ENCODE results near the gene FFAR1.

Gene FFAR1

DNA sequence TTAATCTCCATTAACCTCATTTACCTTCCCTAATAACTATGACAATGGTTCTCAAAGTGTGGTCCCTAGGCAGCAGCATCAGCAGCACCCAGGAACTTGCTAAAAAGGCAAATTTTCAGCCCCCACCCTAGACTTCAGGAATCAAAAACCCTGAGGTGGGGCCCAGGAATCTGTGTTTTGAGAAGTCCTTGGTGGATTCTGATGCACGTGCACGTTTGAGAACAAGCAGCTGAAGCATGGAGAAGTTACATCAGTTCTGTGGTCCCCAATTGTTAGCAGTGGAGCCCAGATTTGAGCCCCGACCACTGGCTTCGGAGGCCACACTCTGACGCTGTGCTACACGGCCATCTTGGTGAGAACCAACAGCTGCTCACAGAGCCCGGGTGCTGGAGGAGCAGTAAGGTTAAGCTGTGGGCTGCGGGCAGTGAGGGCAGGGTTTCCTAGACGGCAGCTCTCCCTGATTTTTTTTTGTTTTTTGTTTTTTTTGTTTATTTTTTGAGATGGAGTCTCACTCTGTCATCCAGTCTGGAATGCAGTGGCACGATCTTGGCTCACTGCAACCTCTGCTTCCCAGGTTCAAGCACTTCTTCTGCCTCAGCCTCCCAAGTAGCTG is 32.7 kb upstream of the FFAR1 start:
- DNase-seq (ENCODE audit: extremely low read depth in 1 of 2, low read depth in 1 of 2), result no peak

DNA sequence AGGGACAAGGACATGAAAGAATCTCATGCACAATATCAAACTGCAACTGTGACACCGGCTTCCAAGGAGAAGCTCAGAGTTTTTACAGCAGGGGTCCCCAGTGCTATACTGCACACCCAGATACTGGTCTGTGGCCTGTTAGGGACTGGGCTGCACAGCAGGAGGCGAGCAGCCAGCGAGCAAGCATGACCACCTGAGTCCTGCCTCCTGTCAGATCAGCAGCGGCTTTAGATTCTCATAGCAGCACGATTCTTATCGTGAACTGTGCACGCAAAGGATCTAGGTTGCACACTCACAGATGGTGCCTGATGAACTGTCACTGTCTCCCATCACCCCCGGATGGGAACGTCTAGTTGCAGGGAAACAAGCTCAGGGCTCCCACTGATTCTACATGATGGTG is 31.8 kb upstream of the FFAR1 start:
- no peak for DNase-seq (ENCODE audit: extremely low read depth in 1 of 2, low read depth in 1 of 2)

- DNase-seq (ENCODE audit: extremely low read depth in 1 of 2, low read depth in 1 of 2), result no peak
Measured at GRCh38 chr19:35316560-35316959, 31.1 kb upstream of the FFAR1 start.

DNA sequence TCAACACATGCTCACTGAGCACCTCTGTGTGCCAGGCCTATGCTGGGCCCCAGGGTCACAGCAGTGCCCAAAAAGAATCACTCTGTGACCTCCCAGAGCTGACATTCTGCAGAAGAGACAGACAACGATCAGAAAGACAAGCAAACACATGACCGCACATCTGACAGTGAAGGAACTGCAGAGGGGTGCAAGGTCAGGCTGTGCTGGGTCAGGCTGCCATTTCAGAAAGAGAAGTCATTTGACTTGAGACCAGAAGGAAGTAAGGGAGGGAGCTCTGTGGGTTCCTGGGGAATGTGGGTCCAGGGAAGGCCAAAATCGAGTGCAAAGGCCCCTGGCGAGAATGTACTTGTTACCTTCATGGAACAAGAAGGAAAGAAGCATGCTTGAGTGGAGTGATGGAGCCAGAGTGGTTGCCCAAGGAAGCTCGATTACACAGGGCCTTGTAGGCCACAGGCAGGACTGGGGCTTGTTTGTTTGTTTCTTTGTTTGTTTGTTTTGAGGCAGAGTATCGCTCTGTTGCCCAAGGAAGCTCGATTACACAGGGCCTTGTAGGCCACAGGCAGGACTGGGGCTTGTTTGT is 30.1 kb upstream of the FFAR1 start:
- no peak for DNase-seq (ENCODE audit: extremely low read depth in 1 of 2, low read depth in 1 of 2)

GRCh38 chr19:35318679-35319448 is 28.8 kb upstream of the FFAR1 start:
- DNase-seq (ENCODE audit: extremely low read depth in 1 of 2, low read depth in 1 of 2), result no peak

GRCh38 chr19:35320065-35320713 is 27.5 kb upstream of the FFAR1 start:
- no peak for DNase-seq (ENCODE audit: extremely low read depth in 1 of 2, low read depth in 1 of 2)

GRCh38 chr19:35321291-35321690 is 26.4 kb upstream of the FFAR1 start:
- DNase-seq (ENCODE audit: extremely low read depth in 1 of 2, low read depth in 1 of 2), result no peak

- no peak for DNase-seq (ENCODE audit: extremely low read depth in 1 of 2, low read depth in 1 of 2)
Measured at GRCh38 chr19:35322014-35322413, 25.7 kb upstream of the FFAR1 start.

DNA sequence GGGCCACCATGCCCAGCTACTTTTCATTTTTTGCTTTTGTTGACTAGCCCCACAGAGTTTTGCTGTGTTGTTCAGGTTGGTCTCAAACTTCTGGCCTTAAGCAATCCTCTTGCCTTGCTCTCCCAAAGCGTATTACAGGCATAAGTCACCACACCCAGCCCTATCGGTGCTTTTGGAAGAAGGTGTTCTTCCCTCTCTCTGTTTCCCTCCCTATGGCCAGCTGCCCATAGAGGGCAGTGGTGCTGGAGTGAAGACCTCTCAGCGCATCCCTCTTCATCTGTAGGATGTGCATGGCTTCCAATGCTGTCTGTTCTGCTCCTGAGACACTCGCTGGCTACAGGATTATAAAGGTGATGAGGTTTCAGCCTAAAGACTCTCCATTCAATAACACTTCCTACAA is 20.1 kb upstream of the FFAR1 start:
- DNase-seq (ENCODE audit: extremely low read depth in 1 of 2, low read depth in 1 of 2), result no peak

- no peak for DNase-seq (ENCODE audit: extremely low read depth in 1 of 2, low read depth in 1 of 2)
Measured at GRCh38 chr19:35328851-35329285, 18.8 kb upstream of the FFAR1 start, which contains the start of gene CD22. Gene CD22 (plus strand): TSS chr19:35329187. CDS start chr19:35332041, 2,854 bp downstream.

DNA sequence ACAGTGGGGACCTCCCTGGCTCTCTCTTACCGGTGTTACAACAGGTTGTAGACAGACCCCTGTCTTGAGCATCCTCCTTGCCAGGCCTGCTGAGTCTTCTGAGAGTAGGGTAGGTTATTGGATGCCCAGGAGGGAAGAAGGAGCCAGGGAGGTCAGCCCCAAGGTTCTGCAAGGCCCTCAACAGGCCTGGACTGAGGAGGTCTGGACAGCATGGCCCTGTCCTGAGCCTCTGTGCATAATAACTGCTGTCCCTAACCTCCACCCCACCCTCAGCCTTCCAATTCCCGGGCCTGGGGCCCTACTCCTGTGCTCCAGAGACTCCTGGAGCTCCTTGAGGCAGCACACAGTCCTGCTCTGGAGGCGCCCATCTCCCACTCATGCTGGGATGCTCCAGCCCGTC is 18.4 kb upstream of the FFAR1 start:
- no peak for DNase-seq (ENCODE audit: extremely low read depth in 1 of 2, low read depth in 1 of 2)

- no peak for DNase-seq (ENCODE audit: extremely low read depth in 1 of 2, low read depth in 1 of 2)
Measured at GRCh38 chr19:35330475-35330874, 17.2 kb upstream of the FFAR1 start.

- DNase-seq (ENCODE audit: extremely low read depth in 1 of 2, low read depth in 1 of 2), result no peak
Measured at GRCh38 chr19:35331551-35332214, 16.0 kb upstream of the FFAR1 start.

DNA sequence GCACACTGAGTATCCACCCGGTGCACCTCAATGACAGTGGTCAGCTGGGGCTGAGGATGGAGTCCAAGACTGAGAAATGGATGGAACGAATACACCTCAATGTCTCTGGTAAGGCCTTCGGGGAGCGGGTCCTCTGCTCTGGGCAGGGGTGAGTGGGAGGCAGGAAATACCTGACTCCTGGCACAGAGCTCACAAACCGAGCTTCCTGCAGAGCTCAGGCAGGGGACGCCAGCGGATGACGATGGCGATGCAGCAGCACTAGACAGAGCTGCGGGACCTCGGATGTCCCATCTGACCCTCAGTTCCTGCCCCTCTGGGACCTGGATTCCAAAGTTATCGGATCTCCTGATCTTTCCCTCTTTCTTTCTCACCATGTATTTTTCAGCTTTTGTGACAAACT is 14.9 kb upstream of the FFAR1 start:
- no peak for DNase-seq (ENCODE audit: extremely low read depth in 1 of 2, low read depth in 1 of 2)

GRCh38 chr19:35334144-35334753 is 13.5 kb upstream of the FFAR1 start:
- no peak for DNase-seq (ENCODE audit: extremely low read depth in 1 of 2, low read depth in 1 of 2)

DNA sequence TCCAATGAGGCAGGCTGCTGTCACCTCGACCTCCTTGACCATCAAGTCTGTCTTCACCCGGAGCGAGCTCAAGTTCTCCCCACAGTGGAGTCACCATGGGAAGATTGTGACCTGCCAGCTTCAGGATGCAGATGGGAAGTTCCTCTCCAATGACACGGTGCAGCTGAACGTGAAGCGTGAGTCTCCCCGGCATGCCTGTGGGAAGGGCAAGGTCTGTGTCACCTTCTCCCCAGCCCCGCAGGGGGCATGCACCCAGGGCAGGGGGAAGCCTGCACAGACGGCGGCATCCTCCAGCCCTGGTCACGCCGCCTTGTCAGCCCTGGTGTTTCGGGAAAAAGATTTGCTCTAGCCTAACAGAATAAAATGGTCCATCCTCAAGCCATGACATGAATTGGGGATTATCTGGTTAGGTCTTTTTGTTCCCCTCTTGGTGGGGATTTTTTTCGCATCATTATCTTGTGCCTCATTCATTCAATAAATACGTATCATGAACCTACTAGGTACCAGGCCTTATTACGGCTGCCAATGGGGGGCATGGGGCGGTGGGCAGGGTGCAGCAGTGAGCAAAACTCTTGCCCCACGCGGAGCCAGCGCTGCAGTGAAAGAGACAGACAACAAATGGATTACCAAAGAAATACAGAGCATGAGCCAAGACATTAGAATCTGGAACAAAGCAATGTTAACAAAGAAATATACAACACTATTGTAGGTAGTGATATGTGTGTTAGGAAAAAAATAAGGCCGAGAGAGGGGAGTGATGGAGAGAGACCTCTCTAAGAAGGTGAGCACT is 11.3 kb upstream of the FFAR1 start:
- no peak for DNase-seq (ENCODE audit: extremely low read depth in 1 of 2, low read depth in 1 of 2)

DNA sequence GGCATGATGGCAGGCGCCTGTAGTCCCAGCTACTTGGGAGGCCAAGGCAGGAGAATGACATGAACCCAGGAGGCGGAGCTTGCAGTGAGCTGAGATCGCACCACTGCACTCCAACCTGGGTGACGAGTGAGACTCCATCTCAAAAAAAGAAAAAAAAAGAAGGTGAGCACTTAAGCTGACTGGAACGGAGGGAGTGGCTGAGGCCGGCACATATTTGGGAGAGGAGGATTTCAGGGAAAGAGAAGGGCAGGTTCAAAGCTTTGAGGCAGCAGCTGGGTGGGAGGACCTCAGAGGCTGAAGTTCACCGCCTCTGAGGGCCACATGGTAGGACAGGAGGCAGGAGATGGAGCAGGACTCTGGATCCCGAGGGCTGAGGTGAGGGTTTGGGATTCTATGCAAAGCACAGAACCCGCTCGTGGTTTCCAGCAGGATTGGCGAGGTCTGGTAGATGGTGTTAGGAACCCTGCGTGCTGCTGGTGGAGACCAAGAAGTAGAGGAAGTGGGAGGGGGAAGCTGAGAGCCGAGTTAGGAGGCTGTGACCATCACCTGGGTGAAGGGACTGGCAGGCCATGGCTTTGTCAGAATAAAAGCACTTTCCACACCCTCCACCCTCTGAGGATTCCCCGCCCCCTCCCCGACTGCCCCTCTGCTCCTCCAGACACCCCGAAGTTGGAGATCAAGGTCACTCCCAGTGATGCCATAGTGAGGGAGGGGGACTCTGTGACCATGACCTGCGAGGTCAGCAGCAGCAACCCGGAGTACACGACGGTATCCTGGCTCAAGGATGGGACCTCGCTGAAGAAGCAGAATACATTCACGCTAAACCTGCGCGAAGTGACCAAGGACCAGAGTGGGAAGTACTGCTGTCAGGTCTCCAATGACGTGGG is 10.4 kb upstream of the FFAR1 start:
- DNase-seq (ENCODE audit: extremely low read depth in 1 of 2, low read depth in 1 of 2), result no peak

- no peak for DNase-seq (ENCODE audit: extremely low read depth in 1 of 2, low read depth in 1 of 2)
Measured at GRCh38 chr19:35337984-35338296, 9.8 kb upstream of the FFAR1 start.

DNA sequence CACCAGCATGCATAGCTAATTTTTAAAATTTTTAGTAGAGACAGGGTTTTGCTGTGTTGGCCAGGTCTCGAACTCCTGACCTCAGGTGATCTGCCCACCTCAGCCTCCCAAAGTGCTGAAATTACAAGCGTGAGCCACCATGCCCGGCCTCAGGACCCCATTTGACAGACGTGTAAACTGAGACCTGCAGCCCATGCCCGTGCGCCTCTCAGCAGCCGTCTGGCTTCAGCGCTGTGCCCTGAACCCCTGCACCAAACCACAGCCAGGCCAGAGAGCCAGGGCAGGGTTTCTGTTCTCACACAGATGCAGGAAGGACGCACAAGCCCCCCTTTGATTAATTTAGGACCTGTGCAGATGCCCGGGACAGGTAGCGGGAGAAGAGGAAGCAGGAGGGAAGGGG is 7.3 kb upstream of the FFAR1 start:
- DNase-seq (ENCODE audit: extremely low read depth in 1 of 2, low read depth in 1 of 2), result no peak

Data from stimulated activated CD8-positive, alpha-beta memory T cell treated with anti-CD3 and anti-CD28 coated beads, Interleukin-7, amount 100 ng/mL, for 48 hours (primary cell).